Measurements from ENCODE around the gene HBA1.
"Not testable (repeated sequence)": the region's sequence is repeated elsewhere in the genome, so short reads cannot be mapped to it uniquely, and the experiment has no call there.

HBA1 gene
- 0 to 0.44 (median 0) reads per million in 17 experiments for total RNA-seq

- not testable (repeated sequence) for DNase-seq
Measured at GRCh38 chr16:176477-177382, at the start of gene HBA1. Gene HBA1 (plus strand): TSS chr16:176680. CDS start chr16:176717, 37 bp downstream.

- DNase-seq = no peak
Measured at GRCh38 chr16:129075-129474, 47.4 kb upstream of the HBA1 start.

DNA sequence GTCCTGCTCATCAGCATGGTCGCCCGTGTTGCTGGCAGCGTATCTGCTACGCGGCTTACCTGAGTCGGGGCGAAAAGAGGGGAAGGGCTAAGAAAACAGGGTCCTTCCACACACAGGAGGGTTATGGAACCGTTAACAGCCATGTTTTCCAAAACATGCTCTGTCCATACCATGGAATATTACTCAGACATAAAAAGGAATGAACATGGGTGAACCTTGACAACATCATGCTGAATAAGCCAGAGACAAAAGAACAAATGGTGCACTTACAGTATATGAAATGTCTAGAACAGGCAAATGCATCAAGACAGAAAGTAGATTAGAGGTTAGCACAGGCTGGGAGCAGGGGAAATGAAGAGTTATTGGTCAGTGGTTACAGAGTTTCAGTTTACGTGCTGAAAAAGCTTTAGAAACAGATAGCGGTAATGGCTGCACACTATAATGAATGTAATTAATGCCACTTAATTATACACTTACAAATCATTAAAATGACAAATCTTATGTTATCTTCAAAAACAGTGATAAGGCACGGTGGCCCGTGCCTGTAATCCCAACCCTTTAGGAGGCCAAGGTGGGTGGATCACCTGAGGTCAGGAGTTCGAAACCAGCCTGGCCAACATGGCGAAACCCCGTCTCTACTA lies 45.8 kb upstream of the HBA1 start:
- DNase-seq = no peak

DNA sequence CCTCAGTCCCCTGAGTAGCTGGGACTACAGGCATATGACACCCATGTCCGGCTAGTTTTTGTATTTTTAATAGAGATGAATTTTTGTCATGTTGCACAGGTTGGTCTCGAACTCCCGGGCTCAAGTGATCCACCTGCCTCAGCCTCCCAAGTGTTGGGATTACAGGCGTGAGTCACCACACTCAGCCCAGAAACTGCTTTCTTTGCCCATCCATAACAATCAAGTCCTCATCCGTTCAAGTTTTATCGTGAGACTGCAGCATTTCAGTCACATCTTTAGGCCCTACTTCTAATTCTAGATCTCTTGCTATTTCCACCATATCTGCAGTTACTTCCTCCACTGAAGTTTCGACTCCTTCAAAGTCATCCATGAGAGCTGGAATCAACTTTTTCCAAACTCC lies 44.4 kb upstream of the HBA1 start:
- DNase-seq = no peak

DNA sequence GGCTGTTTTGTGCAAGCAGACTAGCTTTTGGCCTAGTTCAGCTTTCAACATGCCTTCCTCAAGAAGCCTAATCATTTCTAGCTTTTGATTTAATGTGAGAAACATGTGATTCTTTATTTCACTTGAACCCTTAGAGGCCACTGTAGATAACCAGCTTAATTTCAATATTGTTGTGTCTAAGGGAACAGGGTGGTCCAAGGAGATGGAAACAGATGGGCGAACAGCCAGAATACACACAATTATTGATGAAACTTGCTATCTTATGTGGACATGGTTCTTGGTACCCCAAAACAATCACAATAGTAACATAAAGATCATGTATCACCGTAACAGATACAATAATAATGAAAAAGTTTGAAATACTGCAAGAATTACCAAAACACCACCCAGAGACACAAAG lies 42.8 kb upstream of the HBA1 start:
- DNase-seq = no peak

- peak in 3 of 4 experiments; percentile 14 to 31 (median 17) for DNase-seq
Measured at GRCh38 chr16:138049-138417, 38.4 kb upstream of the HBA1 start.

GRCh38 chr16:140175-140857 lies 36.2 kb upstream of the HBA1 start:
- DNase-seq = no peak

DNA sequence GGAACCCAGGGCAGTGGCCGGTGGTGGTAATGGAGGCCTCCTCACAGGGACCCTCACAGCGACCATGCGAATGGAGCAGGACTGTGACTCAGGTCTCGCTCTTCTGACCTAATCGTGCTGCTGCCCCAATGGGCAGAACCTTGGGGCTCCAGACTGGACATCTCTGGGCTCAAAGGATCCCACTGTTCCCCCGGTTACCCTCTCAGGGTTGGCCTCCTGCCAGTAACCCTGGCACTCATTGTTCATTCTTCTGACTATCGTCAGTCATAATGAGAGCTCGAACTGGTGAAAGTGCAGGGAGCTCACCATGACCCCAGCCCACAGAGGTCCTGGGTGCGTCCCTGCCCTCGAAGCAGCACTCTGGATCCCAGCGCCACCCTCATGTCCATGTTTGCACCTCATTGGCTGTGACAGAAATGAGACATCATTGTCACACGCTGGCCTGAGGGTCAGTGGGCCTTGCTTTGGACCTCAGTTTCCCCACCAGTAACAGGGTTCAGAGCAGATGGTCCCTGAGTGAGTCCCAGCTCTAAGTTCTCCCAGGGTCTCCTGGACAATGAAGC lies 34.0 kb upstream of the HBA1 start:
- no peak for DNase-seq

DNA sequence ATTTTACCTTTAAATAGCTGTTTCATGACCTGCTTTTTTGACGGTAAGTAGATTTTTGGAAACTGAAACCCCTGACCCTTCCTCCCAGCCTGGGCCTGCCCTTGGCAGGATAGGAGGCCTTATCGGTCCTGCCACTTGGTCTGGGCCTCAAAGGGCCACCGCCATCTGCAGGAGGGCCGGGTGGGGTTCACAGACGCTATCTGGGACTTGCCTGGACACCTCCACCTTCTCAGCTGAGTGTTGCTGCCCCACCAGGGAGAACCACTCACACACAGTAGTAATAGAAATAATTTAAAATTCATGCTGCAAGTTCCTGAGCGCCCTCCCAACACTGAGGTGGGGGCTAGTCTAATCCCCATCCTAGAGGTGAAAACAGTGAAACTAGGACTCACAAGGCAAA lies 33.4 kb upstream of the HBA1 start:
- DNase-seq = no peak

DNA sequence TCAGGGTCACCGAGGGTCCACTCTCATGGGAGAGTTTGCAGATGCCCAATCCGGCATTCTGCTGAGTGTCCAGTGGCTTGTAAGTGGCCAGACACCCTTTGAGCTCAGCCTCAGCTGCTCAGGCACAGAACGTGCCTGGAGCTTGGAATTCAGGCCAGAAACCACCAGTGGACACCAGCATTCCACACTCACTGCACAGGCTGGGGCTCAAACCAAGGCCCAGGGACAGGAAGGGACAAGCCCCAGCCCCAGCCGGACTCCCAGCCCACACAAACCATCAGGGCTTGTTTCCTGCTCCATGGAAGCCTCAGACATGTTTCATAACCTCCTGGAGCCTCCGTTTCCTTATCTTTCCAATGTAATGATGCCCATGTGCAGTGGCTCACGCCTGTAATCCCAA lies 33.0 kb upstream of the HBA1 start:
- no peak for DNase-seq

DNA sequence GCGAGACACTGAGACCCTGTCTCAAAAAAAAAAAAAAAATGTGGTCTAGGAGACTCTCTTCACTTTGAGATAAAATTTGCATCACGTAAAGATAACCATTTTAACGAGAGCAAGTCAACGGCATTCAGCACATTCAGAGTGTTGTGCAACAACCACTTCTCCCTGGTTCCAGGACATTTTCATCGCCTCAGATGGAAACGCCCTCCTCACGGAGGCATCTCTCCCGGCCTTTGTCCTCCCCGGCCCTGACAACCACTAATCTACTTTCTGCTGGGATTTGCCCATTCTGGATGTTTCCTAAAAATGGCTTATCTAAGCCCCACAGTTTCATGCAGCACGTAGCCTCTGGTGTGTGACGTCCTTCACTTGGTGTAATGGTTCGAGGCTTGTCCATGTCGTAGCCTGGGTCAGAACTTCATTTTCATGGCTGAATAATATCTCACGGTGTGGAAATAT lies 31.7 kb upstream of the HBA1 start:
- no peak for DNase-seq

DNA sequence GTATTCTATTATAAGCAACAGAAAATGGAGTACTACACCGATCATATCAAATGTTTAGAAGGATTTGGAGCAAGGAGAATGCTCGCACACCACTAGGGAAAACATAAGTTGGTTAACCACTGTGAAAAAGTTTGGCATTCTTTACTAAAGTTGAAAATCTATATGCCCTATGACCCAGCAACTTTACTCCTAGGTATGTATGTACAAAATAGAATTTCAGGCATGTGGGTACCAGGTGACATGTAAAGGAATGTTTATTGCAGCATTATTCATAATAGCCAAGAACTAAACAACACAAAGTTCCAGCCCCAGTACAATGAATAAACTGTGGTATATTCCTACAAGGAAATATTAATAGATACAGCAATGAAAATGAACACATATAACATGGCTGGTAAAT lies 29.8 kb upstream of the HBA1 start:
- DNase-seq = no peak

GRCh38 chr16:149024-149660 lies 27.3 kb upstream of the HBA1 start:
- DNase-seq = no peak

DNA sequence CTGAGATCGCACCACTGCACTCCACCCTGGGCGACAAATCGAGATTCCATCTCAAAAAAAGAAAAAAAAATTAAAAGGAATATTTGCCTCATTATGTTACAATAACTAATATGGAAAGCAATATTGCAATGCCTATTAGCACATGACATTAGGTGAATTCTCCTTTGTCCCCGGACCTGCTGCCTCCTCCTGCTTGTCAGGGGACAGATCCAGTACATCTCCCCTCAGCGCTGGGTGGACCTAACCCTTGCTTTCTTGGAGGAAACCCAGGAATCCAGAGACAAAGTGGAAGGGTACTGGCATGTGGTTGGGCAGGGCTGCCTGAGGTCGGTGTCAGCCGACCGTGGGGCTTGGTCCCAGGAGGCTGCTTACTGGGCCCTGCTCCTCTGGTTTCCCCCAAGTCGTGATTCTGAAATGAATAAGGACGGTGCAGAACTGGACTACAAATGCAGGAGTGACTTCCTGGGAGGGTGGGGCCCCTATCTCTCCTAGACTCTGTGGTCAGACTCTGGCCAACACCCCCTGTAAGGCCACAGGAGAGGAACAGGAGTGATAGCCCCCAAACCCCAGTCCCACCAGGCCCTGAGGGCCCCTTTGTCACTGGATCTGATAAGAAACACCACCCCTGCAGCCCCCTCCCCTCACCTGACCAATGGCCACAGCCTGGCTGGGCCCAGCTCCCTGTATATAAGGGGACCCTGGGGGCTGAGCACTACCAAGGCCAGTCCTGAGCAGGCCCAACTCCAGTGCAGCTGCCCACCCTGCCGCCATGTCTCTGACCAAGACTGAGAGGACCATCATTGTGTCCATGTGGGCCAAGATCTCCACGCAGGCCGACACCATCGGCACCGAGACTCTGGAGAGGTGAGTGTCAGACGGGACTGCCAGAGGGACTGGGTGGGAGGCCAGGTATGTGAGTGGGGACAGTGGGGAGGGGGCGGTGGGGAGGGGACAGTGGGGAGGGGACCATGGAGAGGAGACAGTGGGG lies 24.0 kb upstream of the HBA1 start, which contains the start of gene HBZ:
TSS of gene HBZ (plus strand) at position 504 of the 988 bp plus-strand sequence. CDS start at position 770, 266 bp downstream.
- DNase-seq = no peak

DNA sequence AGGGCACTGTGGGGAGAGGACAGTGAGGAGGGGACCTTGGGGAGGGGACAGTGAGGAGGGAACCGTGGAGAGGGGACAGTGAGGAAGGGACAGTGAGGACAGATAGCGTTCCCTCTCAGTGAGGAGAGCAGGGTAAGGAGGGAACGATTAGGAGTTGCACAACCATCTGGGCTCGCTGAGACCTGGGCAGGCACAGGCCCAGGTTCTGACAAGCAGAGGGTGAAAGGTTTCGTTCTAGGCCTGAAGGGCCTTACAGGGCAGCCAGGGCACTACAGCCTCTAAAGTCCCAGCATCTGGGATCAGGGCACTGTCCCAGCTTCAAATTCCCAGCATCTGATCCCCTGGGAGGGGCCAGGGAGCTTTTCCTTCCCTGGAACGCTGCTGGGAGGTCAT lies 23.4 kb upstream of the HBA1 start:
- DNase-seq = not testable (repeated sequence)

DNA sequence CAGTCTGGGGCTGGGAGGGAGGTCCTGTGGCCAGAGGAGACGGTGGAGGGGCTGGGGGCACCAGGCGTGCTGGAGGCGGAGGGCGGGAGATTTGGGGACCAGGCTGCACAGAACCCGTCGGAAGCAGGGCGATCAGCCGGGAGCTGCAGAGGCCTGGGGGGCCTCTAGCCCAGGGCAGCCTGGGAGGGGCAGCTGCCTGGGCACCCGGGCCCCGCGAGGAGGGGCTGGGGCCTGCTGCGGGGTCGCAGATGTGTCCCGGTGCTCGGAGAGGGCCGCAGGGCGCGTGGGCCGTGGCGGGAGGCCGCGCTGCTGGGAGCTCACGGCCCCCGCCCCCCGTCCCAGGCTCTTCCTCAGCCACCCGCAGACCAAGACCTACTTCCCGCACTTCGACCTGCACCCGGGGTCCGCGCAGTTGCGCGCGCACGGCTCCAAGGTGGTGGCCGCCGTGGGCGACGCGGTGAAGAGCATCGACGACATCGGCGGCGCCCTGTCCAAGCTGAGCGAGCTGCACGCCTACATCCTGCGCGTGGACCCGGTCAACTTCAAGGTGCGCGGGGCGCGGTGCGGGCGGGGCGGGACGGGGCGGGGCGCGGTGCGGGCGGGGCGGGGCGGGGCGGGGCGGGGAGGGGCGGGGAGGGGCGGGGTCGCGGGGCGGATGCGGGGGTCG lies 22.8 kb upstream of the HBA1 start:
- not testable (repeated sequence) for DNase-seq

DNA sequence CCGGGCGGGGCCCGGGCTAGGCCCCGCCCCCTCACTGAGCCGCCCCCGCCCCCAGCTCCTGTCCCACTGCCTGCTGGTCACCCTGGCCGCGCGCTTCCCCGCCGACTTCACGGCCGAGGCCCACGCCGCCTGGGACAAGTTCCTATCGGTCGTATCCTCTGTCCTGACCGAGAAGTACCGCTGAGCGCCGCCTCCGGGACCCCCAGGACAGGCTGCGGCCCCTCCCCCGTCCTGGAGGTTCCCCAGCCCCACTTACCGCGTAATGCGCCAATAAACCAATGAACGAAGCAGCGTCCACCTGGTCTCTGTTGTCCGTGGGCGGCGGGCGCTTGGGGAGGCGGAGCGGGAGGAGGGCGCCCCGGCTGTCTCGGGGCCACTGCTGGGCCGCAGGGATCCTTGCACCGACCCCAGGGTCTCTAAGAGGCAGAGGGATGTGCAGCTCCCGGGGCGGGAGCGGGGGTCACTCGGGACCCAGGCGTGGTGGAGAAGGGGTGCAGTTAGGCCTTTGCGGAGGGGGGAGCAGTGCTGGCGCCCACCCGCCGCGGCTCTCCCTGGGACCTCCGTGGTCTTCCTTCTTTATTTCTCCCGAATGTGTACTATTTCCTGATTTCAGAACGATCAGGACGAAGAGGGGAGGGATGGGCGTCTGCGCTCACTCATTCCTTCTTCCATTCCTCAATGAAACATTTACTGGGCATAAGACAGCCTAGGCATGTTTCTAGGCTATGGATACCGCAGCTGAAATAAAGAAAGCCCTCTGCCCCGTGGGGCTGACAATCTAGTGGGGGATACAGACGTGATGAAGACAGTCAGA lies 22.1 kb upstream of the HBA1 start:
- DNase-seq = peak in 3 of 4 experiments; percentile 21 to 54 (median 21)

- DNase-seq = no peak
Measured at GRCh38 chr16:155031-155398, 21.5 kb upstream of the HBA1 start.

DNA sequence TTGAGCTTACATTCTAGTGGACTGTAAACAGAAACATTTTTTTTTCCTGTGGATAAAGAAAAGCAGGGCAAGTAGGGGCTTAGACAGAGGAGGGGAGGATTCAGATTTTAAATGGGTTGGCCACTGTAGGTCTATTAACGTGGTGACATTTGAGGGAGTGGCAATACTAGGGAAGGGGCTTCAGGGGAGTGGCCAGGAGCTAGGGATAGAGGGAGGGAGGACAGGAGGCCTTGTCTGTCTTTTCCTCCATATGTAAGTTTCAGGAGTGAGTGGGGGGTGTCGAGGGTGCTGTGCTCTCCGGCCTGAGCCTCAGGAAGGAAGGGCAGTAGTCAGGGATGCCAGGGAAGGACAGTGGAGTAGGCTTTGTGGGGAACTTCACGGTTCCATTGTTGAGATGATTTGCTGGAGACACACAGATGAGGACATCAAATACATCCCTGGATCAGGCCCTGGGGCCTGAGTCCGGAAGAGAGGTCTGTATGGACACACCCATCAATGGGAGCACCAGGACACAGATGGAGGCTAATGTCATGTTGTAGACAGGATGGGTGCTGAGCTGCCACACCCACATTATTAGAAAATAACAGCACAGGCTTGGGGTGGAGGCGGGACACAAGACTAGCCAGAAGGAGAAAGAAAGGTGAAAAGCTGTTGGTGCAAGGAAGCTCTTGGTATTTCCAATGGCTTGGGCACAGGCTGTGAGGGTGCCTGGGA lies 17.2 kb upstream of the HBA1 start:
- DNase-seq = no peak
